ENCODE results near the gene LZTFL1.

DNA sequence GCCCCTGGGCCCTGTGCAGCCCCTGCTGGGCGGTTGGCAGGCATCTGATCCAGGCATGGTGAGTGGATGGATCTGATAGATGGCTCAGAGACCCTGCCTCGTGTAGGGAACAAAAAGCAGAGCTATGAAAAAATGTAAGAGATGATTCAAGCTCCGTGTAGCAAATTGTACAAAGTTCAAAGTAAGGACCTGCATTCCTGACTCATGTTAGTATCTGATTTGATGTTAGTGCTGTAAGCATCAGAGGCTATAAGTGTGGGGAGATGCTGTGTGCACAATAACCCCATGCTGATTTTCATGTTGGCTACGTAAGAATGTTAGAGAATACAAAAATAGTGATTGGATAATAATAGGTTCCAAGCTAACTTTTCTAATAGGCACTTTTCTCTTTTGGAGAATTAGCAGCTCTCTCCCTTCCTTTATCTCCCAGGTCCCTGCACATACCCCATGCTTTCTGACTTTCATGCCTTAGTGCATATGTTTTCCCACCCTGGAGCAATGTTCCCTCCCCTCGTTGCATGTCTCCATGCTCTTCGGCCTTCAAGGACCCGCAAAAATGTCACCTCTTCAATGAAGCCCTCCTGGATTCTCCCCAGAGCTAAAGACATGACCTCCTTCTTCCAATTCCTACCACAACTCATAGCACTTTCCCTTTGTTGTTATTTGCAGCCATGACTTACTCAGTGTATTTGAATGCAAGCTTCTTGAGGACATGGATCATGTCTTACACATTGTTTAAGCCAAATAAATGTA lies 46.0 kb upstream of the LZTFL1 start:
- TF ChIP-seq, protein P1, sequence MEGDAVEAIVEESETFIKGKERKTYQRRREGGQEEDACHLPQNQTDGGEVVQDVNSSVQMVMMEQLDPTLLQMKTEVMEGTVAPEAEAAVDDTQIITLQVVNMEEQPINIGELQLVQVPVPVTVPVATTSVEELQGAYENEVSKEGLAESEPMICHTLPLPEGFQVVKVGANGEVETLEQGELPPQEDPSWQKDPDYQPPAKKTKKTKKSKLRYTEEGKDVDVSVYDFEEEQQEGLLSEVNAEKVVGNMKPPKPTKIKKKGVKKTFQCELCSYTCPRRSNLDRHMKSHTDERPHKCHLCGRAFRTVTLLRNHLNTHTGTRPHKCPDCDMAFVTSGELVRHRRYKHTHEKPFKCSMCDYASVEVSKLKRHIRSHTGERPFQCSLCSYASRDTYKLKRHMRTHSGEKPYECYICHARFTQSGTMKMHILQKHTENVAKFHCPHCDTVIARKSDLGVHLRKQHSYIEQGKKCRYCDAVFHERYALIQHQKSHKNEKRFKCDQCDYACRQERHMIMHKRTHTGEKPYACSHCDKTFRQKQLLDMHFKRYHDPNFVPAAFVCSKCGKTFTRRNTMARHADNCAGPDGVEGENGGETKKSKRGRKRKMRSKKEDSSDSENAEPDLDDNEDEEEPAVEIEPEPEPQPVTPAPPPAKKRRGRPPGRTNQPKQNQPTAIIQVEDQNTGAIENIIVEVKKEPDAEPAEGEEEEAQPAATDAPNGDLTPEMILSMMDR (conservative IDR thresholded peaks at IDR 0.05 in 1 of 2, IDR thresholded peaks at IDR 0.05 in 1 of 2; ENCODE audit: extremely low read depth in 1 of 2, insufficient read depth in 1 of 2, low read depth in 1 of 2, low read length in 2 of 2): no peak
- TF ChIP-seq EZH2 (IDR thresholded peaks at IDR 0.05; ENCODE audit: borderline replicate concordance, low read length): no peak

All from mammary epithelial cell (primary cell).